Measurements from ENCODE around the gene PFKFB1. TPM values are rescaled to one million over a fixed set of nuclear protein-coding genes. Genes with fewer than 3 reads are reported as not detected.

The PFKFB1 gene
- total RNA-seq, 1 experiment from 2014 or later: 0.55 TPM

GRCh38 chrX:55039471-55039870, 45.5 kb upstream of the PFKFB1 start:
- H3K14ac ChIP-seq (ENCODE audit: insufficient read depth, low read length): no peak overlapping the region
- H3K79me1 ChIP-seq (ENCODE audit: insufficient read depth, low read depth, low read length, poor library complexity, severe bottlenecking): no peaks in the 10 kb centered on the region
- no peak overlapping the region for H2BK5ac ChIP-seq (ENCODE audit: insufficient read length, low read length)
- DNase-seq: no peak
- Mint-ChIP-seq H3K9me3 (peaks cover 51 to 63% of the 10 kb centered on the region in 2 experiments), H3K27me3 (ENCODE audit: low read depth) (no peaks in the 10 kb centered on the region; the same call in 1 of the 2 replicates), H3K27ac (no peak overlapping the region), H3K36me3 (ENCODE audit: insufficient read depth in 1 of 3, low read depth in 3 of 3) (peaks cover 0 to 4% (median 0%) of the 10 kb centered on the region in 3 experiments; a peak in 4 of 7 replicates), H3K4me1 (no peaks in the 10 kb centered on the region), H3K4me3 (no peak overlapping the region)
- no peak overlapping the region for H2BK120ac ChIP-seq (ENCODE audit: low read depth, low read length, poor library complexity, severe bottlenecking)
- no peaks in the 10 kb centered on the region for H3K23me2 ChIP-seq (ENCODE audit: insufficient read length, low read depth, low read length, poor library complexity, severe bottlenecking)
- H3T11ph ChIP-seq (ENCODE audit: low read length): no peak overlapping the region
- no peak overlapping the region for H2BK12ac ChIP-seq (ENCODE audit: insufficient read length, low read depth, low read length)
- no peak for TF ChIP-seq CTCF (conservative IDR thresholded peaks at IDR 0.05)
- no peak overlapping the region for H3K56ac ChIP-seq (ENCODE audit: insufficient read length, low read depth, low read length)
- no peak overlapping the region for H3K23ac ChIP-seq (ENCODE audit: insufficient read length, low read depth, low read length)
- no peak overlapping the region for H3K9ac ChIP-seq (ENCODE audit: extremely low read depth, insufficient read length, low read length)
- no peak overlapping the region for H3K27ac ChIP-seq (ENCODE audit: insufficient read length, low read depth, low read length)
- H3K4me1 ChIP-seq (ENCODE audit: insufficient read depth, low read length): no peaks in the 10 kb centered on the region
- no peak overlapping the region for H2BK15ac ChIP-seq (ENCODE audit: low read depth, low read length)
- no peak overlapping the region for H2BK20ac ChIP-seq (ENCODE audit: low read depth, low read length, poor library complexity, severe bottlenecking)
- no peak overlapping the region for H3K18ac ChIP-seq (ENCODE audit: insufficient read length, low read depth, low read length)
- no peaks in the 10 kb centered on the region for H3K79me2 ChIP-seq (ENCODE audit: insufficient read depth, low read length)
- H4K8ac ChIP-seq (replicated peaks; ENCODE audit: insufficient read length, low read depth, low read length): no peak overlapping the region
- no peak overlapping the region for H3K4me2 ChIP-seq (ENCODE audit: insufficient read depth, insufficient read length, low read length)
- H4K5ac ChIP-seq (ENCODE audit: insufficient read length, low read depth, low read length): no peak overlapping the region
- no peak overlapping the region for H2AFZ ChIP-seq (ENCODE audit: low read length)
- H4K91ac ChIP-seq (ENCODE audit: insufficient read length, low read depth, low read length): no peak overlapping the region
- no CpG with 5 or more reads among the region's 3 CpGs for WGBS (ENCODE audit: extremely low coverage, insufficient read length, low lambda C conversion rate)
- H3K9me3 ChIP-seq (ENCODE audit: control insufficient read depth, low read depth, low read length): peaks cover 4% of the 10 kb centered on the region
- H3K27me3 ChIP-seq (ENCODE audit: insufficient read depth, low read length): no peaks in the 10 kb centered on the region
- no peak overlapping the region for H2AK5ac ChIP-seq (ENCODE audit: insufficient read length, low read length)
- H3K4ac ChIP-seq (ENCODE audit: low read depth, low read length): no peak overlapping the region
- H4K20me1 ChIP-seq (ENCODE audit: control insufficient read depth, insufficient read depth, insufficient read length): no peaks in the 10 kb centered on the region

All from H9 (cell line).